ENCODE results near the gene RPS27L. TPM values are rescaled to one million over a fixed set of nuclear protein-coding genes. Genes with fewer than 3 reads are reported as not detected.

The RPS27L gene
- total and polyA plus RNA-seq, 2 experiments from 2014 or later = 30.6 to 326 TPM

GRCh38 chr15:63135281-63135680 is 22.0 kb downstream of the RPS27L start:
- H3K27me3 ChIP-seq = no peaks in the 10 kb centered on the region
- no peaks in the 10 kb centered on the region for H3K36me3 ChIP-seq
- no peak overlapping the region for H3K4me3 ChIP-seq
- peak in 1 of 2 donors; percentile 20 for DNase-seq (ENCODE audit: low read depth in 1 of 2, low spot score in 1 of 2)
- H3K9me3 ChIP-seq (ENCODE audit: low read depth) = no peaks in the 10 kb centered on the region
- no peak overlapping the region for H3K27ac ChIP-seq
- TF ChIP-seq CTCF (IDR thresholded peaks at IDR 0.05; ENCODE audit: low read depth, low read length) = no peak
- no peaks in the 10 kb centered on the region for H3K4me1 ChIP-seq (ENCODE audit: low read depth)

GRCh38 chr15:63134245-63134985 is 22.9 kb downstream of the RPS27L start:
- no peaks in the 10 kb centered on the region for H3K36me3 ChIP-seq
- H3K27ac ChIP-seq = no peak overlapping the region
- H3K27me3 ChIP-seq = no peaks in the 10 kb centered on the region
- TF ChIP-seq CTCF (IDR thresholded peaks at IDR 0.05; ENCODE audit: low read depth, low read length) = no peak
- DNase-seq (ENCODE audit: low read depth in 1 of 2, low spot score in 1 of 2) = no peak
- H3K4me3 ChIP-seq = no peak overlapping the region
- H3K4me1 ChIP-seq (ENCODE audit: low read depth) = no peaks in the 10 kb centered on the region
- no peaks in the 10 kb centered on the region for H3K9me3 ChIP-seq (ENCODE audit: low read depth)

GRCh38 chr15:63133786-63134185 is 23.5 kb downstream of the RPS27L start:
- no peak overlapping the region for H3K27ac ChIP-seq
- no peak overlapping the region for H3K4me3 ChIP-seq
- H3K4me1 ChIP-seq (ENCODE audit: low read depth) = no peaks in the 10 kb centered on the region
- no peak for TF ChIP-seq CTCF (IDR thresholded peaks at IDR 0.05; ENCODE audit: low read depth, low read length)
- H3K36me3 ChIP-seq = no peaks in the 10 kb centered on the region
- no peaks in the 10 kb centered on the region for H3K9me3 ChIP-seq (ENCODE audit: low read depth)
- no peaks in the 10 kb centered on the region for H3K27me3 ChIP-seq
- peak in 1 of 2 donors; percentile 51 for DNase-seq (ENCODE audit: low read depth in 1 of 2, low spot score in 1 of 2)

GRCh38 chr15:63126726-63127125 is 30.6 kb downstream of the RPS27L start:
- H3K36me3 ChIP-seq = peaks cover 5% of the 10 kb centered on the region
- no peak for DNase-seq (ENCODE audit: low read depth in 1 of 2, low spot score in 1 of 2)
- no peak overlapping the region for H3K27ac ChIP-seq
- no peak for TF ChIP-seq CTCF (IDR thresholded peaks at IDR 0.05; ENCODE audit: low read depth, low read length)
- H3K4me3 ChIP-seq = no peak overlapping the region
- H3K27me3 ChIP-seq = no peaks in the 10 kb centered on the region
- no peaks in the 10 kb centered on the region for H3K4me1 ChIP-seq (ENCODE audit: low read depth)
- H3K9me3 ChIP-seq (ENCODE audit: low read depth) = no peaks in the 10 kb centered on the region

GRCh38 chr15:63124506-63124905 is 32.8 kb downstream of the RPS27L start:
- no peak for DNase-seq (ENCODE audit: low read depth in 1 of 2, low spot score in 1 of 2)
- Histone ChIP-seq H3K27me3 (no peaks in the 10 kb centered on the region), H3K4me1 (ENCODE audit: low read depth) (no peaks in the 10 kb centered on the region), H3K27ac (no peak overlapping the region), H3K9me3 (ENCODE audit: low read depth) (no peaks in the 10 kb centered on the region), H3K4me3 (no peak overlapping the region), H3K36me3 (peaks cover 5% of the 10 kb centered on the region)
- TF ChIP-seq CTCF (IDR thresholded peaks at IDR 0.05; ENCODE audit: low read depth, low read length) = no peak
